HG02840 (cell line): ENCODE results near the gene PDE6A.
"Not testable (repeated sequence)": the region's sequence is repeated elsewhere in the genome, so short reads cannot be mapped to it uniquely, and the experiment has no call there.

Source experiments
- ATAC-seq: cut with Tn5 transposase; IDR thresholded peaks from one replicate; pipeline ENCODE4 v1.9.1; 2021; ENCODE audit warnings: mild to moderate bottlenecking, moderate library complexity, moderate number of reproducible peaks; ENCODE audit not compliant: unreplicated experiment, low FRiP score

PDE6A gene

DNA sequence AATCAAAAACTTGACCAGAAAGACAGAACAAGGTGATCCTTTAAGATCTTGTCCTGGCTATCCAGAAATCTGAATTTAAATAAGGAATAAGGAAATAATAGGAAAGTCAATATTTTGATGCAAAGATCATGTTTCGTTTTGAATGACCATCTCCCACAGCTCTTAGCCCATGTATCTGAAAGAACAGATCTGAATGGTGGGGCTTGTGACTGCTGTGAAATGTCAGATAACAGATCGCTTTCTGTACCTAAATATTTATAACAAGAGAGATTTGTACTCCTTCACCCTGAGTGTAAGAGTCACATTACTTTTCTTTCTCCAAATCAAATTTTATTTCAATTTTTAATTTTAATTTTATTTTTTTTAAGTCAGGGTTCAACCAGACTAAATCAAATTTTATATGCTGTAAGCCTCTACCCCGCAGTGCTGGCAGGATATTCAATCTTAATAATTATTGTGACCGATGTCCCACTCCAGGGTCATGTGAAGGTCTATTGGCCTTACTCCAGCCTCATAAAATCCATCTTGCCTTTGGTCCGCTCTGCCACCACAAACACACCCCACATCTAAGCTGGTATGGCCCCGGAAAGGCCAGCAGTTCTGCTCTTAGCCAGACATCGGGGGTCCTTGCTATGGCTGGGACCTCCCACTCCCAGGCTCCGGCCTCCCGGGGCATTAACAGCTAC is 9.0 kb upstream of the PDE6A start:
- no peak for ATAC-seq

DNA sequence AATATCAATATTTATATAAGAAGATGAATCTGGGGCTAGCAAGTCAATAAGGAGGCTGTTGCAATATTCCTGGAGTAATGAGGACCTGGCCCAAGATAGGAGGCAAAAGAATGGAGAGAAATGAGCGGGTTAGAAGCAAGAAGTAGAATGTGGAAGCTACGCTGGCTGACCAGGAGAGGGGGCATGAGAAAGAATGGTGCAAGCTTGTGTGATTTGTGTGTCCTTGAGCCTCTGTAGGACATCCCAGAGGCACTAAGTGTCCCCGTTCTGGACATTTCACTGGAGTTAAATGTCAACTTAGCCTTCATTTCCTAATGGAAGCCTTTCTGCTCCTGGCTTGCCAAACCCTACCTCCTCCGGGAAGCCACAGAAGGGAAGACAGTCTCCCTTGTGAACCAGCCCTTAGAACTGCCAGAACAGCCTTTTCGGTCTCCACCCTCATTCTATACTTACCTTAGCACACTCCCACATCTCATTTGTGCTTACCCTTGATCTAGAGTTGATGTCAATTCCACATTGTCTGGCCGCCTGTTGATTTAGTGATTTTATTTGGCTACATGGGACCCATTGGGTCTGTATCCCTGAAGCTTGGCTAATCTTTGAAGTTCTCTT is 6.7 kb upstream of the PDE6A start:
- ATAC-seq = no peak

DNA sequence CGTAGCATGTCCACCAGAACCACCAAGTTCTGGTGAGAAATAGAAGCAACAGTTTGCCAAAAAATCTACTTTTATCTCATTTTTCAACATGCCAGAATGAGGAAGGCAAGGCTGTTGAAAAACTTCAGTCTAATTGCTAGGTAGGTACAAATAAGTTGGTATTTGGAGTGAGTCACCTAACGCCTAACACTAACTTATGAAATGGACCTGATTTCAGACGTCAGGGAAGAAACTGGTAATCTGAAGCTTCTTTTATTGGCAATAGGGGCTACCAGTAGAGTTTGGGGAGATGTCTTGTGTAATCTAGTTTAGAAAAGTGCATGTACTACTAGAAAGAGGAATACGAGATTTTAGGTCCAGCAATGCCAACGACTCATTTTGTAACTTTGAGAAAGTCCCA is 4.4 kb upstream of the PDE6A start:
- ATAC-seq = no peak

DNA sequence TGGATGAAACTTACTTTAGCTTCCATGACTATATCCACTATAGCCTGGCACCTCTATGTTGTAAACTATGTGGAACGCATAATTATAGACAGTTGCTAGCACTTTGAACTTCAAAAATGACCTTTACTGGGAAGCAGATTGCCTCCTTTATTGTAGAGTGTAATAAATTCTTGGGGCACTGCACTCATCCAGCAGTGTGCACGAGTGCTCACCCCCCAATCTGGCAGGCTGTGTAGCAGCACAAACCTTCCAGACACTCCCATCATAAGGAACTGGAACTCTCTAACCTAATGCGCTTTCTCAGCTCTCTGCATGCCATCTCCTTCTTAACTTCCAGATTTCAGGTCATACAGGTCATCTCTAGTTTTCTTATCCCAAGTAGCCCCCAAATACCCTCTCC is 1.5 kb upstream of the PDE6A start:
- ATAC-seq = no peak

DNA sequence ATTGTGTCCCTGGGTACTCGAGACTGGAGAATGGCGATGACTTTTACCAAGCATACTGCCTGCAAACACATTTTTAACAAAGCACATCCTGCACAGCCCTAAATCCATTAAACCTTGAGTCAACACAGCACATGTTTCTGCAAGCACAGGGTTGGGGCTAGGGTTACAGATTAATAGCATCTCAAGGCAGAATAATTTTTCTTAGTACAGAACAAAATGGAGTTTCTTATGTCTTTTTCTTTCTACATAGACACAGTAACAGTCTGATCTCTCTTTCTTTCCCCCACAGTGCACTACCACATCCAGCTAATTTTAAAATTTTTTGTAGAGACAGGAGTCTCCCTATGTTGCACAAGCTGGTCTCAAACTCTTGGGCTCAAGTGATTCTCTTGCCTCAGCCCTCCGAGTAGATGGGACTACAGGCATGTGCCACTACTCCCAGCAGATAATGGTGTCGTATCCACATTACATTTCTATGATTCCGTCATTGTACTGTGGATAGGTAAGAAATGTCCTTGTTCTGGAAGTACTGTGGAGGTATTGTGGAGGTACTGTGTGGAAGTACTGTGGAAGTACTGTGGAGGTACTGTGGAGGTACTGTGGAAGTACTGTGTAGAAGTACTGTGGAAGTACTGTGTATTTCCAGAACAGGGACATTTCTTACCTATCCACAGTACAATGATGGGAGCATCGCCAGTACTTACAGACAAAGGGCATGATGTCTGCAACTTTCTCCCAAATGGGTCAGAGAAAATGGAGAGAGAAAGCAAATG is 1.2 kb downstream of the PDE6A start:
- not testable (repeated sequence) for ATAC-seq

DNA sequence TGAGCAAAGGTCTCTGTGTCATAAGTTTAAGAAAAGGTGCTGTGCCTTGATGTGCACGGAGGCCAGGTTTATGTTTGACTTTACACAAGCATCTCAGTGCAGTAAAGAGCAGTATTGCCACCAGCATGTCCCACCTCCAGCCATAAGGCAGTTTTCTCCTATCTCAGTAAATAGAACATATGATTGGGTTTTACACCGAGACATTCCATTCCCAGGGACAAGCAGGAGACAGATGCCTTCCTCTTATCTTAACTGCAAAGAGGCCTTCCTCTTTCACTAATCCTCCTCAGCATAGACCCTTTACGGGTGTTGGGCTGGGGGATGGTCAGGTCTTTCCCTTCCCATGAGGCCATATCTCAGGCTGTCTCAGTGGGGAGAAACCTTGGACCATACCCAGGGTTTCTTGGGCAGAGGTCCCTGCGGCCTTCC is 1.8 kb downstream of the PDE6A start:
- not testable (repeated sequence) for ATAC-seq

DNA sequence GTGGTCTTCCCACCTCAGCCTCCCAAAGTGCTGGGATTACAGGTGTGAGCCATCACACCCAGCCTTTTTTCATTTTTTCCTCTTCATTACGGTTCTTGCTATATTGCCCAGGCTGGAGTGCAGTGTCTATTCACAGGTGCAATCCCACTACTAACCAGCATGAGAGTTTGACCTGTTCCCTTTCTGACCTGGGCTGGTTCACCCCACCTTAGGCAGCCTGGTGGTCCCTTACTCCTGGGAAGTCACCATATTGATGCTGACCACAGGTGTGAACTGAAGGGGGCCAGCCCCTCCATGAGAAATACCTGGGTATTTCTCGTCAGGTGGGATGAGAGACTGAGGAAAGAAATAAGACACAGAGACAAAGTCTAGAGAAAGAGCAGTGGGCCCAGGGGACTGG is 2.4 kb downstream of the PDE6A start:
- no peak for ATAC-seq

DNA sequence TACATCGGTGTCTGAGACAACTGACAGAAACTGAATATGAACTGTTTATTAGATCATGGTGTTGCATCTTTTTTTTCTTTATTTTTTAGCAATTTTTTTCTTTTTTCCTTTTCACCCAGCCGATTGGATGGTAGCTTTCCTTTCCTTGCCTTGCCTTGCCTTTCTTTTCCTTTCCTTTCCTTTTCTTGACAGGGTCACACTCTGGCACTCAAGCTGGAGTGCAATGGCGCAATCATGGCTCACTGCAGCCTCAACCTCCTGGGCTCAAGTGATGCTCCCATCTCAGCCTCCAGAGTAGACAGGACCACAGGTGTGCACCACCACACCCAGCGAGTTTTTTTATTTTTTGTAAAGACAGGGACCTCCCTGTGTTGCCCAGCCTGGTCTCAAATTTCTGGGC is 2.8 kb downstream of the PDE6A start:
- ATAC-seq = no peak

DNA sequence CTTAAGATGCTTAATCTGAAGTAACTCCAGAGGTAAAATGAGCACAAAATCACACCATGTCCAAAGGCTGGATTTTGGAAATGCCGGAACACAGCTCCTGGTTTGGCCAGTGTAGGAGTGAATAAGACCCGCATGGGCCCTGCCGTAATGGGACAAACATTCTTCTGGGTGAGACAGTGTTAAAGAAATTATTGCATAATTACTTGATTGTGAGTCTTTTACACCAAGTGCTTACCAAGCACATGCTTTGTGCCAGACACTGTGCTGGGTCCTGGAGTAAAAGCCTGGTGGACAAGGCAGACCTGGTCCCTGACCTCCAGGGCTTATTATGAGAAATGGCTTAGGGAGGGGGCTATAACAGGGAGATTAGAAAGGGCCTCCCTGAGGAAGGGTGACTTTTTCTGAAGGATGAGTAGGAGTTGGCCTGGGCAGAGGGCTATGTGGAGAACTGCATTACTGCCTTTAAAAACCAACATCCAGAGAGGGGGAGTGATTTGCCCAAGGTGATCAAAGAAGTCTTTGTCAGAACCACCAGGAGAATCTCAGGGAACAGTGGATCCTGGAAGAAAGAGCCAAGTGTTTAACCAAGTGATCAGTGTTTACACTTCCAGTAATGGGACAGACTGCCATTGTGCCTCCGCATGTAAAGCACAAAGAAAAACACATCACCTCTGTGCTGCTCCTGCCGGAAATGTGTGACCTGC is 3.5 kb downstream of the PDE6A start:
- ATAC-seq = no peak

DNA sequence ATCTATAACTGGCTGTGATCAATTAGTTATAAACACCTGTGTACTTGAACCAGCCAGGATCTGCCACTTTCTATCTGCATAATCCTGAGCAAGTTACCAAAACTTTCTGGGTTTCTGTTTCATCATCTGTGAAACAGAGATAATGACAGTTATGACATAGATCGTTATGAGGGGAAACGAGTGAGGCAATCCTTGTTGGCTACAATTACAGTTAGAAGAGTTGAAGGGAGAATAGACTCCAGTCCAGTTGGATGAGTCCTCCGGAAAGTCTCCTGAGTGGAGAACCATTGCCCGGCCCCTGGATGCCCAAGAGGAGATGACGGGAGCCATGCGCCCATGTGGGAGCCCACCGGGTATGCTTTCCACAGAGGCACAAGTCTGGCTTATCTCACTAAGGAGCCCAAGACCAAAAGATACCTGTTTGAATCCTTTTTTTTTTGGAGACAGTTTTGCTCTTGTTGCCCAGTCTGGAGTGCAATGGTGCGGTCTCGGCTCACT is 4.5 kb downstream of the PDE6A start:
- ATAC-seq = no peak

DNA sequence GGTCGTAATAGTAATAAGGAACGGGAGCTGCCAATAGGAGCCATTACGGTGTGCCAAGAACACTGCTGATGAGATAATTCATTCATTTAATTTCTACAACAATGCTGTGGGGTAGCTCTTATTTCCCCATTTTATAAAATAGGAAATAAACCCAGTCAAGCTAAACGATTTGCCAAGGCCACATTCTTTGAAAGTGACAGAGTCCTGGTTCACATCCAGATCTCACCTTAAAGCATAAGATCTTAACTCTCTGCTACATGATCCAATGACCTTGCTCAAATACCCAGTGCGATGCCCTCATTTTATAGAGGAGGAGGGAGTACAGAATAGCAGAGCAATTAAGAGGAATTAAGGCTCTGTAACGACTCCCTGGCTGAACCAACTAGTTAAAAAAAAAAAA is 5.0 kb downstream of the PDE6A start:
- ATAC-seq = no peak

DNA sequence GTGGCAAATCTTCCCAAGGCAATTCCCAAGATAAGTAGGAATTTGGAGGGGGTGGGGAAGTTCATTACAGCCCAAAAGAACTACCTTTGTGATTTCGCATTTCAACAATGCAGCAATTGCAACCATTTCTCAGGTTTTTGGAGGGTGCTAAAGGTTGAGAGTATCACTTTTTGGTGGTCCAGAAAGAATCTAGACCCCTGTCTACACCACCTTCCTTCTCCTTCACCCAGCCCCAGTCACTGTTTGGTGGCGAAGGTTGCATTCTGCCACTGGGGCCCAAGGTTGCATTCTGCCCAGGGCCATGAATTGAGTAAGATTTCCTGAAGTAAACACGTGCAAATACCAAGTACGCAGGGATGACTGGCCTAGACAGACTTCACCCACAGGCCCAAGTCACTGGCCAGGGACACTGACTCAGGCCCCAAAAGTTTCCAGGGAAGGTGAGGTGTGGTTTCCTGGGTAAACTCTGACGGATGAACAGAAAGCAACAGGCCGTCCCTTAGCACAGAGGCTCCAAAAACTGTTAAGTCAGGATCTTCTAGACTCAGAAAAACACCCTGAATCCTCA is 5.7 kb downstream of the PDE6A start:
- no peak for ATAC-seq

DNA sequence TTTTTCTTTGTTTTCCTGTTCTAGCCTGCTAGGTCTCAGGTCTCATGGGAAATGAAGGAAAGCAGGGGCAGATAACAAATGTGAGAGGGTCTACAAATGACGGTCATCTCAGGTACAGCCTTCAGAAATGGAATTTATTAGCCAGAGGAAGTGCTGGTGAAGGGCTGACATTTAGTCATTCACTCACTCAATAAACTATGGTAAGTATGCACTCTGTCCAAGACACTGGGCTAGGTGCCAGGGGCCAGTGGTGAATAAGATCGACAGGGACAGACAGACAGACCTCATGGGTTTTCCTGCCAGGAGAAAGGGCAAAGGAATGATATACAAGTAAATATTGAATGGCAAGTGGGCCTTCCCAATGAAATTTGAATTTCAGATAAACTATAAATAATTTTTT is 6.3 kb downstream of the PDE6A start:
- no peak for ATAC-seq

DNA sequence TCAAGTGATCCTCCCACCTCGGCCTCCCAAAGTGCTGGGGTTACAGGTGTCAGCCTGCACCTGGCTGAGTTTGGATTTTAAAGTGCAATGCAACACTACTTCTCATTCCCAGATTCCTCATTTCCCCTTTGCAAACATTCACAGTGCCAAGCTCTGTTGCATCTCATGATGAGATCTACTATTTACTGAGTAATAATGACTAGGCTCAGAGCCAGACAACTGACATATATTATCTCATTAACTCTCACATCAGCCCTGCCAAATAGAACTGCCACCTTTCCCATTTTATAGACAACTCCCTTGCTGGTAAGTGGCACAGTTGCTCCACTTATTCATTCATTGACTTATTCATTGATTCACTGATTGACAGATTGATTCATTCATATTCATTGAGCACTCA is 7.0 kb downstream of the PDE6A start:
- no peak for ATAC-seq

DNA sequence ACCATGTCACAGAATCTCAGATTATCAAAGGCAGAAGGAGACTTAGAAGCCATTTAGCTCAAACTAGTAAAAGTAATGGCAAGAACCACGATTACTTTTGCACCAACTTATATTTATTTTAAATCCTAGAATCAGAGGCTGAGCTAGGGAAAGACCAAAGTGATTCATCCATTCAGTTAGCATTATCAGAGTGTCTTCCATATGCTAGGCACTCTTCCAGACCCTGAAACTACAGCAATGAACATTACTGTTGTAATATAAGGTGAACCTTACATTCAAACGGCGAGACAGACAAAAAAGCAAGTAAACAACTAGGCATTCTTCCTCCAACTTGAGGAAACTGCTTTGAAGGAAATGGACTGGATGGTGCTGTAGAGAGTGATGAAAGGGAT is 7.9 kb downstream of the PDE6A start:
- ATAC-seq = no peak

DNA sequence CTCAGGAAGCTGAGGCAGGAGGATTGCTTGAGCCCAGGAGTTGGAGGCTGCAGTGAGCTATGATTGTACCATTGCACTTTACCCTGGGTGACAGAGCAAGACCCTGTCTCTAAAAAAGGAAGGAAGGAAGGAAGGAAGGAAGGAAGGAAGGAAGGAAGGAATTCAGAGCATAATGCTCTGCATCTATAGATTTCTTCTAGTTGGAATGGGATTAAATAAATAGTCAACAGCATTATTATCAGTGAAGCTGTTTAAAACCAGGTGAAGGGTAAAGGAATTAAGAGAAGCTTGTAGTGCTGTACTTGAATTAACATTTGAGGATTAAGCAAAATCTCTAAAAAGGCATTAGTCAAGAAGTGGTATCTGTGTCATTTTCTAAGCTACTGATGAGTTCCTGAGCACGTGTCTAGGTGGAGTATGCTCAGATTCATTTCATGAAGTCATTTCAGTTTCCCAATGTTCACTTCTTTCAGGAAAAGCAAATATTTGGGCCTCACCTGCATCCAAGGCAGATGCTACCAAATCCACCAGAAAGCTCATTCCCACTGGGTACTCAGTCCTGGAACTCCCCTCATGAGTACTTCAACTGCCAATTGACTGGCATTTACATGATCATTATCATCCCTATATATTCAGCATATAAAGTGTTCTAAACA is 8.4 kb downstream of the PDE6A start:
- ATAC-seq = no peak

DNA sequence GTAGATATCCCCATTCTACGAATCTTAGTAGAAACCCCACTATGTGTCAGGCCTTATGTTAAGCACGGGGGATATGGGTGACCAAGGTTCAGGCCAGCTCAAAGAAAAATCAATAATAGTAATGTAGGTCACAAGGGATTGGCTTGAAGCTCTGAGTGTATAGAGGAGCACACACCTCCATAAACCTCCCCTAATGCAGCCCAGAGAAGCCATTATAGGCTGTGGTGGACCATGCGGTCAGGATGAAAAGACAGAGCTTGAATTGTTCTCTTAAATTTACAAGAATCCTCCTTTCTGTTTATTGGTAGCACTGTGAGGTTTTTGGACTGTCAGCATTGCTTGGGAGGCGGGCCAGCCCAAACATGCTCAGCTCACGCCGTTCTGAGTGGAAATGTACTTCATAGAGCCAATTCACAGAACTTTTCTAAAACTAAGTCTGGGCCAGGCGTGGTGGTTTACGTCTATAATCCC is 9.1 kb downstream of the PDE6A start:
- no peak for ATAC-seq

DNA sequence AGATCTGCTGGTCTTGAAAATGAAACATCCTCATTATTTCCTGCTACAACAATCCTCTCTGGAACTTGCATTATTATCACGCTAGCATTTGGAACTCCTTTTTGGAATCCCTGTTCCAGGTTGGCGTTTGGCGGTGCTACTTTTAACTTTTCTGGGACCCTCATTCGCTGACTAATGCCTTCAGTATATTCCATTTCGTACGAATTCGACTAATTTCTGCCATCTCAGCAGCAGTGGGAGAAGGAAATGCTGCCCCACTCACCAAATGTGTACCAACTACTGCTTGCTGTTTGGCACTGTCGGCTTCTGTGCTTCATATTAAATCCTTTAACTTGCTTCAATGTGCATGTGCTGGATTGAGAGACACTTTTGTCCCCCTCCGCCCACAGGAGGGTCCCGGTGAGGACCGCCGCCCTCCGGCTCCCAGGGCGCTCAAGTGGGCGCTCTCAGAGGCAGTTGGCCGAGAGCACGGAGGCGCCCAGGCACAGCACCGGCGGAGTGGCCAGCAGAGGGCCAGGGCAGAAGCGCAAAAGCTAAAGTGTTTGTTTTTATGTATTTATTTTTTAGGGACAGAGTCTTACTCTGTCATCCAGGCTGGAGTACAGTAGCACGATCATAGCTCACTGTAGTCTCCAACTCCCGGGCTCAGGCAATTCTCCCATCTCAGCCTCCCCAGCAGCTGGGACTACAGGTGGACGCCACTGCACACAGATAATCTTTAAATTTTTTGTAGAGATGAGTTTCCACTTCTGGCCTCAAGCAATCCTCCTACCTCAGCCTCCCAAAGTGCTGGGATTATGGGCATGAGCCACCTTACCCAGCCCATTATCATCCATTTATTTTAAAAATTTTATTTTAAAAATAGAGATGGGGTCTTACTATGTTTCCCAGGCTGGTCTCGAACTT is 11.9 kb downstream of the PDE6A start:
- ATAC-seq = no peak

DNA sequence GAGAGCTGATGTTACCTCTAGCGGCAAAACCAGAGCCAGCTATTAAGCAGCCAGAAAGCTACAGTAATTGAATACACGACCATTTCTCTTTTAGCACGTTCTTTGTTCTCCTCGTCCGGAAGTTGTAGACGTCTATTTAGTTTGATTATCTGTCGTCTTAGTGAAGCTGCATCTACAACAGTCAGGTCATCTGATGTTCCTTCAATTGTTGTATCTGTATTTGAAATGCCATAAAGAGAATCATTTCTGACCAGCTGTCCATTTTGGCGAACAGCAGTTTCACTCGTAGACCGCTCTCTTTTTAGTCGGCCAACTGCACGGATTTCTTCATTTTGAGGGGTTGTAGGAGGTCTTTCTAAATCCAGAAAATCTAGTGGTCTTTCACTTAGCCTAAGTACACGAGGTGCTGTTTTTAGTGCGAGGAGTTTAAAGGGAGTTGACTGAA is 12.6 kb downstream of the PDE6A start:
- no peak for ATAC-seq
